ENCODE data around the gene CUBN.

Gene CUBN

DNA sequence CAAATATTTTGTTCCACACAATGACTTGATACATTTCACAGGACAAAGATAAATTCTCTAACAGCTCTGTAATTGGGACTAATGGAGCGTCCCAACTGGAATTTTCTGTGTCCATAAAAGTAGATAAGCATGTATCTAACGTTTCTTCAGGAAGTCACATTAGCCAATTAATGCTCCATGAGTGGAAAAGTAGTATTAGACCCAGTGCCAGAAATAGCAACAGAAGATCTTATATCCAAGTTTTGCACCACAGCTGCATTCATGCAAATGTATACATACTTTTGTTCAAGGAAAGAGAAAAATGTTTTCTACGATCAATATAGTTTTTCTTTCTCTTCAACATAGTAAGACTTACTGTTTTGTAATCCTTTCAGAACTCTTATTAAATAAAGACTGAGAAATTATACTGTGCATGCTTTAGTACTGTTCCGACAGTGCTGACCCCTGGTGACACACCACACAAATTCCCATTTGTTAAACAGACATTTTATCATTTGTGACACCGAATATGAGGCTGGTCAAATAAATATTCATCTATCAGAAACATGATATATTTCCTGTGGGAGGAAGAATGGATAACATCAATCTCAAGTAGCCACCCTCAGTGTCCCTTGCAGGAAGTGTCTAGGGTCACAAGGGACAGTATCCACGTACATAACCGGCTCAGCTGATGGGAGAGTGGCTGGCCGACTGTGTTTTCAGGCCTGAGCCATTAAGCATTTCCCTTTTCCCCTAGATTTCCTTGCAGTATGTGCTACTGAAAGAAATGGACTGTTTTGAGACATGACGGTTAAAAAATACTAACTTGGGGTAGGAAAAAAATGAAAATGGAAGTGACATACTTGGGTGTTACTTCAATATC, 210.3 kb downstream of the CUBN start:
- H3K27ac ChIP-seq: no peak overlapping the region
- no peaks in the 10 kb centered on the region for H3K27me3 ChIP-seq (ENCODE audit: insufficient read depth, low read depth)
- no peak for TF ChIP-seq CTCF (conservative IDR thresholded peaks at IDR 0.05; ENCODE audit: low read depth, low read length)
- H3K4me1 ChIP-seq (ENCODE audit: low read depth, poor library complexity, severe bottlenecking): no peaks in the 10 kb centered on the region
- no peak overlapping the region for H2AFZ ChIP-seq (ENCODE audit: low read depth)
- H3K79me2 ChIP-seq (ENCODE audit: insufficient read depth, low read depth): no peaks in the 10 kb centered on the region
- no peak overlapping the region for H3K4me3 ChIP-seq (IDR thresholded peaks at IDR 0.05; ENCODE audit: insufficient read depth, low read depth, low read length)
- H4K20me1 ChIP-seq (ENCODE audit: insufficient read depth): no peaks in the 10 kb centered on the region
- H3K4me2 ChIP-seq: no peak overlapping the region
- no peaks in the 10 kb centered on the region for H3K36me3 ChIP-seq (ENCODE audit: insufficient read depth)
- H3K9ac ChIP-seq: no peak overlapping the region

DNA sequence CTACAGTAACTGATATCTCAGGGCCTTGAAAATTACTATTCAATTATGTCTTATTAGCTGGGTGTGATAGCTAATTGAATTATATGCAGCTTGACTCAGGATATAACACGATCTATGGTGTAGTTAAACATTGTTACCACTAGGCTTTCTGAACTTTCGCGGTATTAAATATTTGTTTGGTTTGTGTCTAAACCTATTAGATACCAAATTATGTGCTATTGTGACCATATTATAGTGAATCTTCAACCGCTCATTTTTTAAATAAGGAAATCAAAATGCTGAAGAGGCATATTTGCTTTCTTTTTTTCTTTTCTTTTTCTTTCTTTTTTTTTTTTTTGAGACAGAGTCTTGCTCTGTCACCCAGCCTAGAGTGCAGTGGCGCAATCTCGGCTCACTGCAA, 213.1 kb downstream of the CUBN start:
- H3K27ac ChIP-seq: no peak overlapping the region
- no peak overlapping the region for H2AFZ ChIP-seq (ENCODE audit: low read depth)
- no peak overlapping the region for H3K4me3 ChIP-seq (IDR thresholded peaks at IDR 0.05; ENCODE audit: insufficient read depth, low read depth, low read length)
- no peak overlapping the region for H3K9ac ChIP-seq
- no peaks in the 10 kb centered on the region for H4K20me1 ChIP-seq (ENCODE audit: insufficient read depth)
- H3K4me2 ChIP-seq: no peak overlapping the region
- no peaks in the 10 kb centered on the region for H3K4me1 ChIP-seq (ENCODE audit: low read depth, poor library complexity, severe bottlenecking)
- no peaks in the 10 kb centered on the region for H3K27me3 ChIP-seq (ENCODE audit: insufficient read depth, low read depth)
- no peak for TF ChIP-seq CTCF (conservative IDR thresholded peaks at IDR 0.05; ENCODE audit: low read depth, low read length)
- H3K79me2 ChIP-seq (ENCODE audit: insufficient read depth, low read depth): no peaks in the 10 kb centered on the region
- no peaks in the 10 kb centered on the region for H3K36me3 ChIP-seq (ENCODE audit: insufficient read depth)

DNA sequence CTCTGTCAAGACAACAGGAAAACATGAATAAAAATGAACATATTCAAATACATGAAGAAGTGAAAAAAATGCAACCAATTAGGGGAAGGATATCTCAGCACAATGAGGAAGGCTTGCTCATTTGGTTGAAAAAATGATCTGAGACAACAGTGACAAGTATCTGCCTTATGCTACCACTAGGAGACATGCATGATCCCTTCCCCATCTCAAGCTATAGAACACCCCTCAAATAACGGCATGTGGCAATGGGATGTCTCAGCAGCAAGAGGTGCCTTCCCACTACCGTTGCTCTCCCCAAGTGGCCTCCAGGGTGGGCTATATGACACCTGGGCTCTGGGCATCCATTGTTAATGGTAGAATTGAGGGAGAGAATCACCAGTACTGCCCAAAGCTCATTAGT, 214.3 kb downstream of the CUBN start:
- no peaks in the 10 kb centered on the region for H4K20me1 ChIP-seq (ENCODE audit: insufficient read depth)
- H3K4me3 ChIP-seq (IDR thresholded peaks at IDR 0.05; ENCODE audit: insufficient read depth, low read depth, low read length): no peak overlapping the region
- H3K9ac ChIP-seq: no peak overlapping the region
- no peaks in the 10 kb centered on the region for H3K79me2 ChIP-seq (ENCODE audit: insufficient read depth, low read depth)
- H3K27me3 ChIP-seq (ENCODE audit: insufficient read depth, low read depth): no peaks in the 10 kb centered on the region
- no peak for TF ChIP-seq CTCF (conservative IDR thresholded peaks at IDR 0.05; ENCODE audit: low read depth, low read length)
- no peaks in the 10 kb centered on the region for H3K4me1 ChIP-seq (ENCODE audit: low read depth, poor library complexity, severe bottlenecking)
- H3K4me2 ChIP-seq: no peak overlapping the region
- no peak overlapping the region for H3K27ac ChIP-seq
- no peak overlapping the region for H2AFZ ChIP-seq (ENCODE audit: low read depth)
- H3K36me3 ChIP-seq (ENCODE audit: insufficient read depth): no peaks in the 10 kb centered on the region

- Histone ChIP-seq H3K36me3 (ENCODE audit: insufficient read depth) (no peaks in the 10 kb centered on the region), H3K9ac (no peak overlapping the region), H3K27me3 (ENCODE audit: insufficient read depth, low read depth) (no peaks in the 10 kb centered on the region), H4K20me1 (ENCODE audit: insufficient read depth) (no peaks in the 10 kb centered on the region), H3K27ac (no peak overlapping the region), H3K4me1 (ENCODE audit: low read depth, poor library complexity, severe bottlenecking) (no peaks in the 10 kb centered on the region), H3K79me2 (ENCODE audit: insufficient read depth, low read depth) (no peaks in the 10 kb centered on the region), H3K4me3 (IDR thresholded peaks at IDR 0.05; ENCODE audit: insufficient read depth, low read depth, low read length) (no peak overlapping the region), H2AFZ (ENCODE audit: low read depth) (no peak overlapping the region), H3K4me2 (no peak overlapping the region)
- TF ChIP-seq CTCF (conservative IDR thresholded peaks at IDR 0.05; ENCODE audit: low read depth, low read length): no peak
Measured at GRCh38 chr10:16913266-16913665, 216.3 kb downstream of the CUBN start.
